ENCODE measurements around the gene CCL15. TPM values are rescaled to one million over a fixed set of nuclear protein-coding genes. Genes with fewer than 3 reads are reported as not detected.

Gene CCL15
- total RNA-seq, result not detected in 2 replicates
- long read RNA-seq, result 0 reads

- H3K4me3 Mint-ChIP-seq (ENCODE audit: unreplicated experiment), result no peak within 1 kb of the TSS
- DNase-seq (ENCODE audit: extremely low spot score, unreplicated experiment), result no peak
- peaks cover 15% of the 10 kb centered on the region for H3K27me3 Mint-ChIP-seq (ENCODE audit: unreplicated experiment)
- H3K4me1 Mint-ChIP-seq (ENCODE audit: unreplicated experiment), result no peaks in the 10 kb centered on the region
- no peak within 1 kb of the TSS for H3K27ac Mint-ChIP-seq (ENCODE audit: unreplicated experiment)
- TF ChIP-seq CTCF (IDR thresholded peaks at IDR 0.05), result no peak
- no peaks in the 10 kb centered on the region for H3K9me3 Mint-ChIP-seq (ENCODE audit: unreplicated experiment)
- H3K36me3 Mint-ChIP-seq (ENCODE audit: unreplicated experiment), result no peaks in the 10 kb centered on the region
Measured at GRCh38 chr17:36001110-36001771, at the start of gene CCL15. Gene CCL15, minus strand, starts transcription at chr17:36001553. Its CDS starts 61 bp downstream, at chr17:36001492.

- H3K36me3 Mint-ChIP-seq (ENCODE audit: unreplicated experiment), result no peaks in the 10 kb centered on the region
Measured at GRCh38 chr17:36049643-36050042, 48.3 kb upstream of the CCL15 start.

GRCh38 chr17:36048066-36048465 lies 46.7 kb upstream of the CCL15 start:
- no peak overlapping the region for H3K4me3 Mint-ChIP-seq (ENCODE audit: unreplicated experiment)

More at GRCh38 chr17:36049643-36050042, 48.3 kb upstream of the CCL15 start:
- H3K27ac Mint-ChIP-seq (ENCODE audit: unreplicated experiment), result no peak overlapping the region
- H3K4me3 Mint-ChIP-seq (ENCODE audit: unreplicated experiment), result no peak overlapping the region
- peaks cover 2% of the 10 kb centered on the region for H3K27me3 Mint-ChIP-seq (ENCODE audit: unreplicated experiment)
- TF ChIP-seq CTCF (IDR thresholded peaks at IDR 0.05), result no peak
- H3K9me3 Mint-ChIP-seq (ENCODE audit: unreplicated experiment), result peaks cover 26% of the 10 kb centered on the region
- H3K4me1 Mint-ChIP-seq (ENCODE audit: unreplicated experiment), result no peaks in the 10 kb centered on the region
- no peak for DNase-seq (ENCODE audit: extremely low spot score, unreplicated experiment)

GRCh38 chr17:36036235-36036634 lies 34.9 kb upstream of the CCL15 start:
- Mint-ChIP-seq H3K27ac (ENCODE audit: unreplicated experiment) (no peak overlapping the region), H3K4me3 (ENCODE audit: unreplicated experiment) (no peak overlapping the region)
- TF ChIP-seq CTCF (IDR thresholded peaks at IDR 0.05), result no peak

More at GRCh38 chr17:36048066-36048465, 46.7 kb upstream of the CCL15 start:
- H3K4me1 Mint-ChIP-seq (ENCODE audit: unreplicated experiment), result no peaks in the 10 kb centered on the region
- H3K36me3 Mint-ChIP-seq (ENCODE audit: unreplicated experiment), result no peaks in the 10 kb centered on the region
- H3K9me3 Mint-ChIP-seq (ENCODE audit: unreplicated experiment), result peaks cover 26% of the 10 kb centered on the region
- peaks cover 6% of the 10 kb centered on the region for H3K27me3 Mint-ChIP-seq (ENCODE audit: unreplicated experiment)
- no peak for DNase-seq (ENCODE audit: extremely low spot score, unreplicated experiment)
- H3K27ac Mint-ChIP-seq (ENCODE audit: unreplicated experiment), result no peak overlapping the region
- no peak for TF ChIP-seq CTCF (IDR thresholded peaks at IDR 0.05)

GRCh38 chr17:36034127-36034526 lies 32.8 kb upstream of the CCL15 start:
- Mint-ChIP-seq H3K4me3 (ENCODE audit: unreplicated experiment) (no peak overlapping the region), H3K27ac (ENCODE audit: unreplicated experiment) (no peak overlapping the region), H3K27me3 (ENCODE audit: unreplicated experiment) (peaks cover 2% of the 10 kb centered on the region), H3K36me3 (ENCODE audit: unreplicated experiment) (no peaks in the 10 kb centered on the region), H3K9me3 (ENCODE audit: unreplicated experiment) (no peaks in the 10 kb centered on the region), H3K4me1 (ENCODE audit: unreplicated experiment) (no peaks in the 10 kb centered on the region)
- DNase-seq (ENCODE audit: extremely low spot score, unreplicated experiment), result no peak
- TF ChIP-seq CTCF (IDR thresholded peaks at IDR 0.05), result no peak

More at GRCh38 chr17:36036235-36036634, 34.9 kb upstream of the CCL15 start:
- Mint-ChIP-seq H3K9me3 (ENCODE audit: unreplicated experiment) (no peaks in the 10 kb centered on the region), H3K36me3 (ENCODE audit: unreplicated experiment) (no peaks in the 10 kb centered on the region), H3K4me1 (ENCODE audit: unreplicated experiment) (no peaks in the 10 kb centered on the region), H3K27me3 (ENCODE audit: unreplicated experiment) (no peaks in the 10 kb centered on the region)
- no peak for DNase-seq (ENCODE audit: extremely low spot score, unreplicated experiment)
